Measurements from ENCODE around the gene GLYATL3.

The GLYATL3 gene

GRCh38 chr6:49555951-49556350 is 56.2 kb downstream of the GLYATL3 start:
- H3K27ac ChIP-seq (ENCODE audit: low read depth, low read length): no peak overlapping the region
- peaks cover 0 to 4% of the 10 kb centered on the region in 2 donors for H3K27me3 ChIP-seq (ENCODE audit: control insufficient read depth in 1 of 2, insufficient read depth in 2 of 2, low read length in 2 of 2)
- peaks cover 15 to 18% of the 10 kb centered on the region in 2 donors for H3K4me1 ChIP-seq (ENCODE audit: control insufficient read depth in 1 of 2, insufficient read depth in 2 of 2, low read length in 2 of 2)
- no peak overlapping the region for H3K9ac ChIP-seq (ENCODE audit: low read depth in 1 of 2, low read length in 2 of 2)
- H3K9me3 ChIP-seq (ENCODE audit: control insufficient read depth in 1 of 2, low read length in 2 of 2): no peaks in the 10 kb centered on the region
- no peak overlapping the region for H3K4me3 ChIP-seq (ENCODE audit: low read depth in 1 of 2, low read length in 2 of 2)
- H3K36me3 ChIP-seq (ENCODE audit: control insufficient read depth in 1 of 2, insufficient read depth in 2 of 2, low read length in 2 of 2): no peaks in the 10 kb centered on the region

- H3K4me3 ChIP-seq (ENCODE audit: low read depth in 1 of 2, low read length in 2 of 2): no peak overlapping the region
- peaks cover 10 to 18% of the 10 kb centered on the region in 2 donors for H3K4me1 ChIP-seq (ENCODE audit: control insufficient read depth in 1 of 2, insufficient read depth in 2 of 2, low read length in 2 of 2)
- no peaks in the 10 kb centered on the region for H3K27me3 ChIP-seq (ENCODE audit: control insufficient read depth in 1 of 2, insufficient read depth in 2 of 2, low read length in 2 of 2)
- no peak overlapping the region for H3K9ac ChIP-seq (ENCODE audit: low read depth in 1 of 2, low read length in 2 of 2)
- H3K36me3 ChIP-seq (ENCODE audit: control insufficient read depth in 1 of 2, insufficient read depth in 2 of 2, low read length in 2 of 2): no peaks in the 10 kb centered on the region
- H3K9me3 ChIP-seq (ENCODE audit: control insufficient read depth in 1 of 2, low read length in 2 of 2): no peaks in the 10 kb centered on the region
- no peak overlapping the region for H3K27ac ChIP-seq (ENCODE audit: low read depth, low read length)
Measured at GRCh38 chr6:49556429-49556837, 56.7 kb downstream of the GLYATL3 start.

DNA sequence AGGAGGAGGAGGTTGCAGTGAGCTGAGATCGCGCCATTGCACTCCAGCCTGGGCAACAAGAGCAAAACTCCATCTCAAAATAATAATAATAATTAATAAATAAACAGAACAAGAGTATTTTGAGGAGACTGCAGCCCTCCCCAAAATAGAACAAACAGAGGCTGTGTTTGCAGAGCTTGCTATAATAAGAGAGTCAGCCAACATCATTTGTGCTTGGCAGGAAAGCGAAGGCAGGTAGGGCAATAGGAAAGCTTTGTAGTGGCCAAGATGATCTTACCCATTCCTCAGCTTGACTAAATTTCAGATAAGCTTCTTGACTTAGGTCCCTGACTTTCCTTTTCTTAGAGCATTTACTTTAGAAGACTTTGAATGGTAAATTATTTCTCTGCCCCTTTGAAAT is 57.5 kb downstream of the GLYATL3 start:
- no peak overlapping the region for H3K27ac ChIP-seq (ENCODE audit: low read depth, low read length)
- no peaks in the 10 kb centered on the region for H3K9me3 ChIP-seq (ENCODE audit: control insufficient read depth in 1 of 2, low read length in 2 of 2)
- H3K36me3 ChIP-seq (ENCODE audit: control insufficient read depth in 1 of 2, insufficient read depth in 2 of 2, low read length in 2 of 2): no peaks in the 10 kb centered on the region
- H3K4me1 ChIP-seq (ENCODE audit: control insufficient read depth in 1 of 2, insufficient read depth in 2 of 2, low read length in 2 of 2): peaks cover 5 to 18% of the 10 kb centered on the region in 2 donors
- H3K9ac ChIP-seq (ENCODE audit: low read depth in 1 of 2, low read length in 2 of 2): no peak overlapping the region
- no peak overlapping the region for H3K4me3 ChIP-seq (ENCODE audit: low read depth in 1 of 2, low read length in 2 of 2)
- no peaks in the 10 kb centered on the region for H3K27me3 ChIP-seq (ENCODE audit: control insufficient read depth in 1 of 2, insufficient read depth in 2 of 2, low read length in 2 of 2)

DNA sequence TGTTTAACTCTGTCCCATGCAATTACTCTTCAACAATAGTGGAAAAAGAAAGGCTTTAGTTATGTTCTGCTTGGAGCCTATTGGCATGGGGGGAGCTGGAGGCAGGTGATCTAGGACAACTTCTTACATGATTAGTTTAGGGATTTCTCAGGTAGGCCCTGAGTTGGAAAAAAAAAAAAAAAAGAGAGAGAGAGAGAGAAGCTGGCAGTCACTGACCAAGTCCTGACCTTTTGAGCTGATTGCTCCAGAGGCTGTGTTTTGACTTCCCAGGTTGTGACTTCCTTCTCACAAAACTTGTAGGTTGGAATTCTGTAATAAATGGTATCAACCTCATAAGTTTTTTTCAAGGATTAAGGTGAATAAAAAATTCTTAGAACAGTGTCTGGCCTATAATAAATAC is 58.5 kb downstream of the GLYATL3 start:
- Histone ChIP-seq H3K9me3 (ENCODE audit: control insufficient read depth in 1 of 2, low read length in 2 of 2) (no peaks in the 10 kb centered on the region), H3K4me3 (ENCODE audit: low read depth in 1 of 2, low read length in 2 of 2) (no peak overlapping the region), H3K27ac (ENCODE audit: low read depth, low read length) (no peak overlapping the region), H3K27me3 (ENCODE audit: control insufficient read depth in 1 of 2, insufficient read depth in 2 of 2, low read length in 2 of 2) (no peaks in the 10 kb centered on the region), H3K4me1 (ENCODE audit: control insufficient read depth in 1 of 2, insufficient read depth in 2 of 2, low read length in 2 of 2) (peaks cover 5 to 18% of the 10 kb centered on the region in 2 donors), H3K9ac (ENCODE audit: low read depth in 1 of 2, low read length in 2 of 2) (no peak overlapping the region), H3K36me3 (ENCODE audit: control insufficient read depth in 1 of 2, insufficient read depth in 2 of 2, low read length in 2 of 2) (no peaks in the 10 kb centered on the region)

GRCh38 chr6:49563006-49563886 is 63.5 kb downstream of the GLYATL3 start:
- no peaks in the 10 kb centered on the region for H3K4me1 ChIP-seq (ENCODE audit: control insufficient read depth in 1 of 2, insufficient read depth in 2 of 2, low read length in 2 of 2)
- H3K27ac ChIP-seq (ENCODE audit: low read depth, low read length): no peak overlapping the region
- H3K4me3 ChIP-seq (ENCODE audit: low read depth in 1 of 2, low read length in 2 of 2): no peak overlapping the region
- H3K36me3 ChIP-seq (ENCODE audit: control insufficient read depth in 1 of 2, insufficient read depth in 2 of 2, low read length in 2 of 2): no peaks in the 10 kb centered on the region
- H3K9ac ChIP-seq (ENCODE audit: low read depth in 1 of 2, low read length in 2 of 2): no peak overlapping the region
- H3K9me3 ChIP-seq (ENCODE audit: control insufficient read depth in 1 of 2, low read length in 2 of 2): no peaks in the 10 kb centered on the region
- H3K27me3 ChIP-seq (ENCODE audit: control insufficient read depth in 1 of 2, insufficient read depth in 2 of 2, low read length in 2 of 2): no peaks in the 10 kb centered on the region

DNA sequence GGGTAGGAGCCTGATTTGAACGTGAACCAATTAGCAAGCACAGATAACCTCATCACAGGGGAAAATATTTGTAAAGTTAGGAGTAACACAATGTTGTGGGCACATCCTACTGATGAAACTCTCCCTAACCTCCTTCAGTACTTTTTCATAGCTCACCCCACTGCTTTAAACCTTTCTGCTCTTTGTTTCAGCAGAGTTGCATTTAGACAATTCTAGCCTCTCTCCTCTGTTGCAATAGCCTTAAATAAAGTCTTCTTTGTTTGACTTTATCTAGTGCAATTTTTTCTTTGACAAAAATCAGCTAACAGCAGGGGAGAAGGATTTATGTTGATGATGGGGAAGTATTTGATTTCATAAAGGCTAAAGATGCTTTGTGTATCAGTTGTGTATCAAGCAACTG is 64.8 kb downstream of the GLYATL3 start:
- no peak overlapping the region for H3K27ac ChIP-seq (ENCODE audit: low read depth, low read length)
- no peaks in the 10 kb centered on the region for H3K27me3 ChIP-seq (ENCODE audit: control insufficient read depth in 1 of 2, insufficient read depth in 2 of 2, low read length in 2 of 2)
- no peaks in the 10 kb centered on the region for H3K4me1 ChIP-seq (ENCODE audit: control insufficient read depth in 1 of 2, insufficient read depth in 2 of 2, low read length in 2 of 2)
- H3K9ac ChIP-seq (ENCODE audit: low read depth in 1 of 2, low read length in 2 of 2): no peak overlapping the region
- H3K4me3 ChIP-seq (ENCODE audit: low read depth in 1 of 2, low read length in 2 of 2): no peak overlapping the region
- no peaks in the 10 kb centered on the region for H3K36me3 ChIP-seq (ENCODE audit: control insufficient read depth in 1 of 2, insufficient read depth in 2 of 2, low read length in 2 of 2)
- no peaks in the 10 kb centered on the region for H3K9me3 ChIP-seq (ENCODE audit: control insufficient read depth in 1 of 2, low read length in 2 of 2)

- H3K9me3 ChIP-seq (ENCODE audit: control insufficient read depth in 1 of 2, low read length in 2 of 2): no peaks in the 10 kb centered on the region
- H3K27ac ChIP-seq (ENCODE audit: low read depth, low read length): no peak overlapping the region
- no peaks in the 10 kb centered on the region for H3K36me3 ChIP-seq (ENCODE audit: control insufficient read depth in 1 of 2, insufficient read depth in 2 of 2, low read length in 2 of 2)
- H3K27me3 ChIP-seq (ENCODE audit: control insufficient read depth in 1 of 2, insufficient read depth in 2 of 2, low read length in 2 of 2): no peaks in the 10 kb centered on the region
- H3K4me1 ChIP-seq (ENCODE audit: control insufficient read depth in 1 of 2, insufficient read depth in 2 of 2, low read length in 2 of 2): peaks cover 0 to 2% of the 10 kb centered on the region in 2 donors
- no peak overlapping the region for H3K9ac ChIP-seq (ENCODE audit: low read depth in 1 of 2, low read length in 2 of 2)
- H3K4me3 ChIP-seq (ENCODE audit: low read depth in 1 of 2, low read length in 2 of 2): no peak overlapping the region
Measured at GRCh38 chr6:49565261-49565660, 65.5 kb downstream of the GLYATL3 start.

DNA sequence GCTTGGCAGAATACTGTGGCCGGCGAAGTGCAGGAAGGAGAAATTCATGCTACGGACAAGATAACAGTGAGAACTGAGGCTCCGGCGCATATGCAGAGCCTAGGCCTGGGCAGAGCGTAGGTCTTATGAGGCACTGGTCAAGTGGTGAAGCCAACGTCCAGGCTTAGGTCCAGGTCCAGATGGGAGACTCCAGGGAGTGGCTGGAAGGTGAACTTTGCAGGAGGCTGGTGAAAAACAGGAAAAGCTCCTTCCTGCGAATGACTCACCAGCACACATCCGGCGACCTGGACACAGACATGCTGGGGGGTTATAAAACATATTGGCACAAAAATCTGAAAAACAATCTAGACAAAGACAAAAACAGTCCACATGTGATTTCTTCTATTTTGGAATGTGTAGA is 66.1 kb downstream of the GLYATL3 start:
- no peak overlapping the region for H3K27ac ChIP-seq (ENCODE audit: low read depth, low read length)
- H3K36me3 ChIP-seq (ENCODE audit: control insufficient read depth in 1 of 2, insufficient read depth in 2 of 2, low read length in 2 of 2): no peaks in the 10 kb centered on the region
- no peak overlapping the region for H3K4me3 ChIP-seq (ENCODE audit: low read depth in 1 of 2, low read length in 2 of 2)
- no peak overlapping the region for H3K9ac ChIP-seq (ENCODE audit: low read depth in 1 of 2, low read length in 2 of 2)
- peaks cover 0 to 8% of the 10 kb centered on the region in 2 donors for H3K4me1 ChIP-seq (ENCODE audit: control insufficient read depth in 1 of 2, insufficient read depth in 2 of 2, low read length in 2 of 2)
- H3K9me3 ChIP-seq (ENCODE audit: control insufficient read depth in 1 of 2, low read length in 2 of 2): no peaks in the 10 kb centered on the region
- no peaks in the 10 kb centered on the region for H3K27me3 ChIP-seq (ENCODE audit: control insufficient read depth in 1 of 2, insufficient read depth in 2 of 2, low read length in 2 of 2)

GRCh38 chr6:49570474-49571079 is 70.9 kb downstream of the GLYATL3 start:
- H3K27ac ChIP-seq (ENCODE audit: low read depth, low read length): no peak overlapping the region
- H3K4me1 ChIP-seq (ENCODE audit: control insufficient read depth in 1 of 2, insufficient read depth in 2 of 2, low read length in 2 of 2): peaks cover 0 to 10% of the 10 kb centered on the region in 2 donors
- no peaks in the 10 kb centered on the region for H3K36me3 ChIP-seq (ENCODE audit: control insufficient read depth in 1 of 2, insufficient read depth in 2 of 2, low read length in 2 of 2)
- H3K4me3 ChIP-seq (ENCODE audit: low read depth in 1 of 2, low read length in 2 of 2): no peak overlapping the region
- no peak overlapping the region for H3K9ac ChIP-seq (ENCODE audit: low read depth in 1 of 2, low read length in 2 of 2)
- H3K9me3 ChIP-seq (ENCODE audit: control insufficient read depth in 1 of 2, low read length in 2 of 2): no peaks in the 10 kb centered on the region
- no peaks in the 10 kb centered on the region for H3K27me3 ChIP-seq (ENCODE audit: control insufficient read depth in 1 of 2, insufficient read depth in 2 of 2, low read length in 2 of 2)

DNA sequence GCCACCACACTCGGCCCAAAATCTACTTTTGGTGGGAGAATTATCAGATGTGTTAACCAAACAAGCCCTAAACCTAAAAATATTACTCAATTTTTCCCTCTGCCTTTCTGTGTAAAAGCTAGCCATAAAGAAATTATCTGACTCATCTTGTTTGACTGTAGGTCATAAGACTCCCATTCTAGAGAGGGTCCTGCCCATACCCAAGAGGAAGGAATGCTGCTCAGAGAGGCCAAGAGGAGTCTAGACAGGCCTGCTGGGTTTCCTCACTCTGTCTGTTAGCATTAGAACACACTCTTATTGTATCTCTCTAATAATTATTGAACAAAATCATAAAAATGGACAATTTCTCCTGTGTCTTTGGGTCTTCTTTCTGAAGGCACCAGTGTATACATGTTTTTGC is 76.9 kb downstream of the GLYATL3 start:
- Histone ChIP-seq H3K9me3 (ENCODE audit: control insufficient read depth in 1 of 2, low read length in 2 of 2) (no peaks in the 10 kb centered on the region), H3K4me1 (ENCODE audit: control insufficient read depth in 1 of 2, insufficient read depth in 2 of 2, low read length in 2 of 2) (no peaks in the 10 kb centered on the region), H3K9ac (ENCODE audit: low read depth in 1 of 2, low read length in 2 of 2) (no peak overlapping the region), H3K4me3 (ENCODE audit: low read depth in 1 of 2, low read length in 2 of 2) (no peak overlapping the region), H3K36me3 (ENCODE audit: control insufficient read depth in 1 of 2, insufficient read depth in 2 of 2, low read length in 2 of 2) (no peaks in the 10 kb centered on the region), H3K27ac (ENCODE audit: low read depth, low read length) (no peak overlapping the region), H3K27me3 (ENCODE audit: control insufficient read depth in 1 of 2, insufficient read depth in 2 of 2, low read length in 2 of 2) (no peaks in the 10 kb centered on the region)
